Colonic mucosa (tissue), 4 donors: ENCODE results near the gene DUSP2. TPM values are rescaled to one million over a fixed set of nuclear protein-coding genes. Genes with fewer than 3 reads are reported as not detected.

ENCODE experiments used
- DNase-seq: peaks from one replicate; pipeline ENCODE4 v3.0.0-alpha.2; 2020
- H3K27ac ChIP-seq: fragments of 200-600 bp; one replicate; pipeline ENCODE4 v1.8.0; 2021
- H3K27me3 ChIP-seq: fragments of 200-600 bp; one replicate; pipeline ENCODE4 v1.8.0; 2021
- H3K36me3 ChIP-seq: fragments of 200-600 bp; one replicate; pipeline ENCODE4 v1.8.0; 2021
- H3K4me1 ChIP-seq: fragments of 200-600 bp; one replicate; pipeline ENCODE4 v1.8.0; 2021; ENCODE audit warnings: mild to moderate bottlenecking
- H3K4me3 ChIP-seq: fragments of 200-600 bp; one replicate; pipeline ENCODE4 v1.8.0; 2021
- H3K9ac ChIP-seq, 2 donors: one replicate each; pipeline ENCODE4 v1.7.0; 2013; ENCODE audit warnings: control low read depth in 2 of 2, low read depth in 2 of 2, low read length in 2 of 2
- H3K9me3 ChIP-seq: fragments of 200-600 bp; one replicate; pipeline ENCODE4 v1.8.0; 2021
- intact Hi-C: fragments of 100-400 bp; cut with DNase I; formaldehyde crosslinking; loops from one replicate; pipeline ENCODE4 v1.14.1; 2022
- total RNA-seq, 2 donors: library from RNA; stranded (reverse); fragmentation: NEBNext Ultra II Directional in 1 of 2; extraction: Animal tissue kit (Norgen Biotek cat#: 25700) in 1 of 2; gene quantifications; one replicate each; pipeline ENCODE4 v1.2.1, GENCODE V29; 2021
- TF ChIP-seq, protein P1 (sequence below): fragments of 200-600 bp; IDR thresholded peaks from one replicate; pipeline ENCODE4 v1.8.0; 2022; ENCODE audit warnings: antibody characterized with exemption, mild to moderate bottlenecking
- donor health status: healthy.
- donor health status: DM: no; HTN: no; CAD: no.
- donor health status: DM: no; HTN: no; CAD: no.

DUSP2 gene
- total RNA-seq, 2 donors from 2014 or later = 1.6 to 5.1 TPM

DNA sequence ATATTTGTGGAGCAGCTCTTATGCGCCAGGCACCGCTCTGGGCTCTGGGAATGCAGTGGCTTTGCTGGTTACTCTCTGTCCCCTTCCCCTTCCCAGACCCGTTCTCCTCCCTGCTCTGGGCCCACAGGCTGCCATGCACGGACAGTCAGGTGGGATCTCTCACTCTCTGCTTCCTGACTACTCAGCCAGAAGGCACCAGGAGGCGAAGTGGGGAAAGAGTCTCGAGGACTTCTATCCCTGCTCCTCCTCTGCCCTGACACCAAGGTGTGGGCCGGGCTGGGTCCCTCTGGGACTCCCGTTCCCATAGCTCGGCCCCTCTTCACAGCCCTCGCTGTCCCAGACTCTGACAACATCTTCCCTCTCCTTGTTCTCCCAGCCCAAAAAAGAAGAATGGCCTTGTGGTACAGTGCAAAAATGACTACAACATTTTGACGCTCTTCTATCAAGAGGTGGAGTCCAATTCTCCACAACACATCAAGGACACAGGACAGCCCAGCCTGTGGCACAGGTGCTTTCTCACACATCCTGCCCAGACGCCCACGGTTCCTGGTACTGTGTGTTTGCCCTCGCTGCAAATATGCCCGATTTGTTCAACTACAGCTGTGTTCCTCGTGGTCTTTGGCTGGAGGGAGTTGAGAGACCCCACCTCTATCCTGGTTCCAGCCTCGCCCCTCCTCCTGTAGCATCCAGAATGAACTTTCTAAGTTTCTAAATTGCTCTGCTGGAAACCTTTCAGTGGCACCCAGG, 14.0 kb upstream of the DUSP2 start:
- H3K9ac ChIP-seq = no peak overlapping the region
- H3K4me3 ChIP-seq = no peak overlapping the region
- H3K27me3 ChIP-seq = no peaks in the 10 kb centered on the region
- no peaks in the 10 kb centered on the region for H3K9me3 ChIP-seq
- TF ChIP-seq, protein P1, sequence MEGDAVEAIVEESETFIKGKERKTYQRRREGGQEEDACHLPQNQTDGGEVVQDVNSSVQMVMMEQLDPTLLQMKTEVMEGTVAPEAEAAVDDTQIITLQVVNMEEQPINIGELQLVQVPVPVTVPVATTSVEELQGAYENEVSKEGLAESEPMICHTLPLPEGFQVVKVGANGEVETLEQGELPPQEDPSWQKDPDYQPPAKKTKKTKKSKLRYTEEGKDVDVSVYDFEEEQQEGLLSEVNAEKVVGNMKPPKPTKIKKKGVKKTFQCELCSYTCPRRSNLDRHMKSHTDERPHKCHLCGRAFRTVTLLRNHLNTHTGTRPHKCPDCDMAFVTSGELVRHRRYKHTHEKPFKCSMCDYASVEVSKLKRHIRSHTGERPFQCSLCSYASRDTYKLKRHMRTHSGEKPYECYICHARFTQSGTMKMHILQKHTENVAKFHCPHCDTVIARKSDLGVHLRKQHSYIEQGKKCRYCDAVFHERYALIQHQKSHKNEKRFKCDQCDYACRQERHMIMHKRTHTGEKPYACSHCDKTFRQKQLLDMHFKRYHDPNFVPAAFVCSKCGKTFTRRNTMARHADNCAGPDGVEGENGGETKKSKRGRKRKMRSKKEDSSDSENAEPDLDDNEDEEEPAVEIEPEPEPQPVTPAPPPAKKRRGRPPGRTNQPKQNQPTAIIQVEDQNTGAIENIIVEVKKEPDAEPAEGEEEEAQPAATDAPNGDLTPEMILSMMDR = no peak
- H3K4me1 ChIP-seq = no peaks in the 10 kb centered on the region
- intact Hi-C loops = no loop called here
- DNase-seq = no peak
- H3K36me3 ChIP-seq = no peaks in the 10 kb centered on the region
- no peak overlapping the region for H3K27ac ChIP-seq

DNA sequence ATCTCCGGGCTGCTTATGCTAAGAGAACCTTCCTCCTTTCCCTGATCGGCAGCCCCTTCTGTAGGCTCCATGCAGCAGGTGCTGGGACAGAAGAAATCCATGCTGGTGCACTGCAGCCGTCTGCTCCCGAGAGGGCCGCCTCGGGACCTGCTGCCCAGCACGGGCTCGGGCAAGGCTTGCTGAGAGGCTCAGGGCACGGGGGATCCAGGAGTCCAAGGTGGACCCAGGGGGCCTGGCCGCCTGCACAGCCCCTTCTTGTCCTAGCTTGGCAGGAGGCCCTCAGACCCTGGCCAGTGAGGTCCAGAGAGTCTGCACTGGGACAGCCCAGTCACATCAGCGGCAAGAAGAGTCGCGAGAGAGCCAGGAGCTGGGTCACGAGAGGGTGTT, 13.3 kb upstream of the DUSP2 start:
- no peak for DNase-seq
- no peaks in the 10 kb centered on the region for H3K36me3 ChIP-seq
- no peak overlapping the region for H3K4me3 ChIP-seq
- TF ChIP-seq, protein P1 = no peak
- intact Hi-C loops = no loop called here
- no peaks in the 10 kb centered on the region for H3K9me3 ChIP-seq
- no peaks in the 10 kb centered on the region for H3K4me1 ChIP-seq
- H3K27ac ChIP-seq = no peak overlapping the region
- no peak overlapping the region for H3K9ac ChIP-seq
- H3K27me3 ChIP-seq = no peaks in the 10 kb centered on the region

DNA sequence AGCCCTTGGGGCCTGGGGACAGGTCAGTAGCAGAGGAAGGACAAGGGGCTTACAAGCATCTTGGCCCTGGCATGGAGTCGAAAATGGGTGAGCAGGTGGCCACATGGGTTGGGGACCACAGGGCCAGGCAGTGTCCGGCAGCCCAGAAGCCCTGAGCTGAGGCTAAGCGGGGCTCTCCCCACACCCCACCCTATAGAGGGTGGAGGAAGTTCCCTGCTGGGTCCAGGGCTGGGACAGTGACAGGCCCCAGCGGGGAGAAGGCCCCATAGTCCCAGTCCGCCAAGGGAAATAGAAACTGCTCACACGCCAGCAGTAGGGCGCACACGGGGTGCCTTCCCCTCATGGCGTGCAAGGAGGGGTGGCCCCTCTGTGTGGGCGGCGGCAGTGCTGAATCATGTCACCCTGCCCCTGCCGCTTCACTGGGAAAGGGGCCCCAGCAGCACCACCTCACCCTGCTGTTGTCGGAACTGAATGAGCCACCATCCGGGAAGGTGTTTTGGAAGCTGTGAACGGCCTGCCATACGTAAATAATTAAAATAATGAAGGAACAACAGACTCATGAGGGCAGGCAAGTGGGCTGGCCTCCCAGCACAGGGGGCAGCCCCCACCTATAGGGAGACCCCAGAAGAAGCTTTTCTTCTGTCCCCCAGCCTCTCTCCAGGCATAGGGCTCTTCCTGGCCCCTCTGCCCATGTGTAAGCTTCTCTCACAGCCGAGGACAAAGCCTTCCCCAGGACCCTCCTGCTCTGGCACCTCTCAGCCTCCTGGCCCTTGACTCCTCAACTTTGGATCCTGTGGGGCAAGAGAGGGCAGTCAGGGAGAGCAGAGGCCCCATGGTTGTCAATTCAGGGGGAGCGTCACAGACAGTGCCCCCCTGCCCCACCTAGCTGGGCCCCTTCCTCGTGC, 12.7 kb upstream of the DUSP2 start:
- H3K36me3 ChIP-seq = no peaks in the 10 kb centered on the region
- TF ChIP-seq, protein P1 = no peak
- H3K4me3 ChIP-seq = no peak overlapping the region
- H3K9ac ChIP-seq = no peak overlapping the region
- H3K4me1 ChIP-seq = no peaks in the 10 kb centered on the region
- no peak for DNase-seq
- no peak overlapping the region for H3K27ac ChIP-seq
- no peaks in the 10 kb centered on the region for H3K27me3 ChIP-seq
- intact Hi-C loops = no loop called here
- H3K9me3 ChIP-seq = no peaks in the 10 kb centered on the region

DNA sequence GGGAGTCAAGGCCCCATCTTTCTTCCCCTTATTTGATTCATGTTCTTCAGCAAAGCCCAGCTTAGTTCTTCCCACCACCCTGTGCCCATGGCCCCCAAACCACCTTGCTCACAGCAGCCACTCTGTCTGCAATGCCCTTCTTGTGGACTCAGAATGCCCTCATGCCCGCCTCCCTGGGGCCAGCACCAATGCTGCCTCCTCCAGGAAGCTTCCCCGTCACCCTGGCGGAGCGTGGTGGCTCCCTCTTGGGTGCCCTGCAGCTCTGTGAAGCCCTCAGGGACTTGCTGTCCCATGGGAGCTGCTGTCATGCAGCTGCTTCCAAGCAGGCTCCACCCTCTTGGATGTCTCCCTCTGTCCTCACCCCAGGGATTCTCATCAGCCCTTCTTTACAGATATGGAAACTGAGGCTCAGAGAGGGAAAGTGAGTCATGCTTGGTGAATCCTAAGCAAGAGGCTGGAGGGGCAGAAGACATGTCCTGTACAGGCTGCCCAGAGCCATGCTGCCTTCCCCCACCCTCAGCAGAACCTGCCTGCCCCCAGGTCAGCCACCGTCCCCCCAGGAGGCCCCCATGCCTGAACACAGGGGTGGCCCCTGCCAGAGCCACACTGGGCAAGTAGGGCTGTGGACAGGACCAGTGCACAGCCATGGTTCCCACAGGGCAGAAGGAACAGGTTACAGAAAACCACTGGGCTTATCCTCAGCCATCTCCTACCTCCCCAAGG, 11.8 kb upstream of the DUSP2 start:
- H3K4me1 ChIP-seq = no peaks in the 10 kb centered on the region
- no peak overlapping the region for H3K9ac ChIP-seq
- intact Hi-C loops = no loop called here
- no peaks in the 10 kb centered on the region for H3K9me3 ChIP-seq
- H3K4me3 ChIP-seq = no peak overlapping the region
- H3K36me3 ChIP-seq = no peaks in the 10 kb centered on the region
- no peak overlapping the region for H3K27ac ChIP-seq
- TF ChIP-seq, protein P1 = no peak
- DNase-seq = no peak
- H3K27me3 ChIP-seq = no peaks in the 10 kb centered on the region
